CD4-positive, CD25-positive, alpha-beta regulatory T cell (primary cell): ENCODE measurements around the gene ZGPAT. TPM values are rescaled to one million over a fixed set of nuclear protein-coding genes. Genes with fewer than 3 reads are reported as not detected.
A peak's percentile ranks its signal among the peaks of the same experiment; 100 is the strongest.

Experiments
- ATAC-seq, 2 donors: fragments of 150-1000 bp; cut with Tn5 transposase; one replicate each; pipeline ENCODE4 v1.10.0; 2021; ENCODE audit warnings: low read depth in 2 of 2, moderate number of reproducible peaks in 2 of 2, moderate library complexity in 1 of 2
- DNase-seq, 3 donors: peaks; one replicate each; pipeline versions ENCODE4 v3.0.0 to v3.0.0-alpha.2; 2012 to 2022; ENCODE audit warnings: mixed read lengths in 1 of 3
- H3K27ac ChIP-seq: one replicate; pipeline ENCODE4 v1.7.0; 2013; ENCODE audit warnings: mild to moderate bottlenecking, low read length; ENCODE audit not compliant: insufficient read depth, poor library complexity, severe bottlenecking
- H3K27me3 ChIP-seq: one replicate; pipeline ENCODE4 v1.7.0; 2013; ENCODE audit warnings: low read length; ENCODE audit not compliant: control insufficient read depth, insufficient read depth
- H3K36me3 ChIP-seq: one replicate; pipeline ENCODE4 v1.7.0; 2013; ENCODE audit warnings: mild to moderate bottlenecking, low read length, moderate library complexity; ENCODE audit not compliant: control insufficient read depth, insufficient read depth
- H3K4me1 ChIP-seq: 2 replicates; pipeline ENCODE4 v1.7.0; 2013; ENCODE audit warnings: mild to moderate bottlenecking, low read length; ENCODE audit not compliant: insufficient read depth, control insufficient read depth, poor library complexity, severe bottlenecking
- H3K4me3 ChIP-seq: one replicate; pipeline ENCODE4 v1.7.0; 2013; ENCODE audit warnings: low read depth, mild to moderate bottlenecking, low read length, moderate library complexity
- H3K9me3 ChIP-seq, 2 experiments: 1 replicate in 1 of 2; 2 replicates in 1 of 2; pipeline ENCODE4 v1.7.0; 2013; ENCODE audit warnings: low read length in 2 of 2, mild to moderate bottlenecking in 1 of 2, moderate library complexity in 1 of 2; ENCODE audit not compliant: control insufficient read depth in 2 of 2
- H3K27ac Mint-ChIP-seq, 3 donors: one replicate each; pipeline ENCODE4 v1.8.0; 2020 to 2022; ENCODE audit warnings: mild to moderate bottlenecking in 3 of 3, mixed read lengths in 3 of 3, moderate library complexity in 2 of 3
- H3K27me3 Mint-ChIP-seq: one replicate; pipeline ENCODE4 v1.8.0; 2022; ENCODE audit warnings: mild to moderate bottlenecking, mixed read lengths
- H3K36me3 Mint-ChIP-seq: one replicate; pipeline ENCODE4 v1.8.0; 2020; ENCODE audit warnings: mixed read lengths
- H3K4me1 Mint-ChIP-seq, 4 donors: one replicate each; pipeline ENCODE4 v1.8.0; 2020 to 2022; ENCODE audit warnings: mixed read lengths in 4 of 4, mild to moderate bottlenecking in 1 of 4
- H3K4me3 Mint-ChIP-seq, 4 donors: one replicate each; pipeline ENCODE4 v1.8.0; 2020 to 2022; ENCODE audit warnings: mild to moderate bottlenecking in 4 of 4, mixed read lengths in 4 of 4, moderate library complexity in 3 of 4
- H3K9me3 Mint-ChIP-seq, 7 donors: one replicate each; pipeline ENCODE4 v1.8.0; 2020 to 2022; ENCODE audit warnings: mixed read lengths in 7 of 7, mild to moderate bottlenecking in 3 of 7, moderate library complexity in 2 of 7
- polyA plus RNA-seq, 4 donors: library from polyadenylated mRNA; unstranded; fragments of 300-500 nt; fragmentation: Illumina TruSeq; gene quantifications; one replicate each; pipeline ENCODE4 v1.2.3, GENCODE V29; 2021
- total RNA-seq: library from RNA; stranded (reverse); gene quantifications from one replicate; pipeline ENCODE4 v1.2.3, GENCODE V29; 2022

Gene ZGPAT
- total and polyA plus RNA-seq, 5 donors from 2014 or later = 34.0 to 51.5 (median 42.4) TPM

DNA sequence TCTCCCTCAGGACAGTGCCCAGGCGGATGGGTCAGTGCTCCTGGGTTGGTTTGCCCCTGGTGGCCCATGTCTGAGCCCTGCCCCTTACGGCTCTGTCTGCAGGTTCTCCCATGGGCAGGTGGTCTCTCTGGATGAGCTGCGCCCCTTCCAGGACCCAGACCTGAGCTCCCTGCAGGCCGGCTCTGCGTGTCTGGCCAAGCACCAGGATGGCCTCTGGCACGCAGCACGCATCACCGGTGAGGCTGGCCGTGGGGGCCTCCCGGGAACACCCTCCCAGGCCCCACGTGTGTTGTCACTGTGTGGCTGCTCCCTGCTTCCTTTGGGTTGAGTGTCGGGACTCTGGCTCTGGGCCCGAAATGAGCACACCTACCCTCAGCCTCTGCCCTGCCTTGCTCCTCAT is 25.3 kb downstream of the ZGPAT start:
- H3K27me3 ChIP-seq = no peaks in the 10 kb centered on the region
- H3K4me1 ChIP-seq = peaks cover 57% of the 10 kb centered on the region
- DNase-seq (no peak), ATAC-seq (no peak)
- peaks cover 0 to 2% (median 0%) of the 10 kb centered on the region in 7 donors for H3K9me3 Mint-ChIP-seq
- peaks cover 21% of the 10 kb centered on the region for H3K36me3 Mint-ChIP-seq
- H3K27ac ChIP-seq = no peak overlapping the region
- H3K4me3 ChIP-seq = no peak overlapping the region
- H3K27me3 Mint-ChIP-seq = no peaks in the 10 kb centered on the region
- H3K9me3 ChIP-seq = no peaks in the 10 kb centered on the region
- H3K4me1 Mint-ChIP-seq = peaks cover 5 to 30% (median 25%) of the 10 kb centered on the region in 4 donors
- H3K36me3 ChIP-seq = peaks cover 15% of the 10 kb centered on the region
- H3K4me3 Mint-ChIP-seq = no peak overlapping the region
- H3K27ac Mint-ChIP-seq = no peak overlapping the region

GRCh38 chr20:63733579-63734081 is 25.8 kb downstream of the ZGPAT start:
- H3K27ac ChIP-seq = no peak overlapping the region
- Mint-ChIP-seq H3K27me3 (no peaks in the 10 kb centered on the region), H3K36me3 (peaks cover 21% of the 10 kb centered on the region), H3K9me3 (no peaks in the 10 kb centered on the region), H3K27ac (peak overlapping the region in 1 of 3 donors; percentile 62), H3K4me3 (peak overlapping the region in 3 of 4 donors; percentile 42 to 79 (median 62)), H3K4me1 (peaks cover 5 to 25% (median 20%) of the 10 kb centered on the region in 4 donors)
- H3K4me1 ChIP-seq = peaks cover 57% of the 10 kb centered on the region
- ATAC-seq (no peak), DNase-seq (no peak)
- H3K36me3 ChIP-seq = peaks cover 15% of the 10 kb centered on the region
- no peaks in the 10 kb centered on the region for H3K9me3 ChIP-seq
- H3K27me3 ChIP-seq = no peaks in the 10 kb centered on the region
- H3K4me3 ChIP-seq = no peak overlapping the region

- Histone ChIP-seq H3K9me3 (no peaks in the 10 kb centered on the region), H3K27me3 (no peaks in the 10 kb centered on the region), H3K4me1 (peaks cover 58% of the 10 kb centered on the region), H3K27ac (peak overlapping the region; percentile 14), H3K36me3 (peaks cover 15% of the 10 kb centered on the region), H3K4me3 (no peak overlapping the region)
- peak overlapping the region in 3 of 4 donors; percentile 42 to 79 (median 62) for H3K4me3 Mint-ChIP-seq
- ATAC-seq (no peak), DNase-seq (no peak)
- H3K4me1 Mint-ChIP-seq = peaks cover 4 to 23% (median 16%) of the 10 kb centered on the region in 4 donors
- peak overlapping the region in 1 of 3 donors; percentile 62 for H3K27ac Mint-ChIP-seq
- H3K9me3 Mint-ChIP-seq = no peaks in the 10 kb centered on the region
- H3K36me3 Mint-ChIP-seq = peaks cover 21% of the 10 kb centered on the region
- H3K27me3 Mint-ChIP-seq = no peaks in the 10 kb centered on the region
Observed at GRCh38 chr20:63734111-63734945, 26.5 kb downstream of the ZGPAT start.

DNA sequence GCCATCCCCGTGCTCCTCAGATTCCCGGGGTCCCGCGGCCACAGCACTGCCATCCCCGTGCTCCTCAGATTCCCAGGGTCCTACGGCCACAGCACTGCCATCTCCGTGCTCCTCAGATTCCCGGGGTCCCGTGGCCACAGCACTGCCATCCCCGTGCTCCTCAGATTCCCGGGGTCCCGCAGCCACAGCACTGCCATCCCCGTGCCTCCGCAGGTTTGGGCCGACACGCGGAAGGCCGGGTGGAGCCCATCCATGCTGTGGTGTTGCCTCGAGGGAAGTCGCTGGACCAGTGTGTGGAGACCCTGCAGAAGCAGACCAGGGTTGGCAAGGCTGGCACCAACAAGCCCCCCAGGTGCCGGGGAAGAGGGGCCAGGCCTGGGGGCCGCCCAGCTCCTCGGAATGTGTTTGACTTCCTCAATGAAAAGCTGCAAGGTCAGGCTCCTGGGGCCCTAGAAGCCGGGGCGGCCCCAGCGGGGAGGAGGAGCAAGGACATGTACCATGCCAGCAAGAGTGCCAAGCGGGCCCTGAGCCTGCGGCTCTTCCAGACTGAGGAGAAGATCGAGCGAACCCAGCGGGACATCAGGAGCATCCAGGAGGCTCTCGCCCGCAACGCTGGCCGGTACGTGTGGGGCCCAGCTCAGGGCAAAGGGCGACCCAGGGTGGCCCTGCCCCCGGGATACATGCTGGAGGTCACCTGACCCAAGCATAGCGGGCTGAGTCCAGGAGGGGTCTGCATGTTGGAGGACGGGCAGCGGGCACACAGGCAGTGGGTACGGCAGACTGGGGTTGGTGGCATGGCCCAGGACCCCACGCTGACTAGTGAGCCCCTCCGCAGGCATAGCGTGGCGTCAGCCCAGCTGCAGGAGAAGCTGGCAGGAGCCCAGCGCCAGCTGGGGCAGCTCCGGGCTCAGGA is 27.4 kb downstream of the ZGPAT start:
- no peaks in the 10 kb centered on the region for H3K27me3 ChIP-seq
- H3K4me3 ChIP-seq = no peak overlapping the region
- peaks cover 53% of the 10 kb centered on the region for H3K4me1 ChIP-seq
- peak overlapping the region in 3 of 4 donors; percentile 93 to 94 (median 93) for H3K4me3 Mint-ChIP-seq
- no peaks in the 10 kb centered on the region for H3K9me3 ChIP-seq
- DNase-seq (no peak), ATAC-seq (no peak)
- peaks cover 0 to 23% (median 12%) of the 10 kb centered on the region in 4 donors for H3K4me1 Mint-ChIP-seq
- peak overlapping the region in 2 of 3 donors; percentile 32 to 95 for H3K27ac Mint-ChIP-seq
- peaks cover 18% of the 10 kb centered on the region for H3K36me3 Mint-ChIP-seq
- H3K27me3 Mint-ChIP-seq = no peaks in the 10 kb centered on the region
- H3K9me3 Mint-ChIP-seq = no peaks in the 10 kb centered on the region
- H3K36me3 ChIP-seq = peaks cover 15% of the 10 kb centered on the region
- peak overlapping the region; percentile 82 for H3K27ac ChIP-seq

GRCh38 chr20:63735859-63736718 is 28.2 kb downstream of the ZGPAT start, which contains the start of gene LIME1:
Gene LIME1 (plus strand): TSS chr20:63736664. CDS start chr20:63737550, 886 bp downstream.
- peak; percentile 68 to 72 for ATAC-seq
- Histone ChIP-seq H3K36me3 (peaks cover 15% of the 10 kb centered on the region), H3K27ac (peak within 1 kb of the TSS; percentile 82), H3K9me3 (no peaks in the 10 kb centered on the region), H3K4me1 (peaks cover 53% of the 10 kb centered on the region), H3K27me3 (no peaks in the 10 kb centered on the region), H3K4me3 (peak within 1 kb of the TSS; percentile 84)
- DNase-seq = peak; percentile 73 to 96 (median 86)
- Mint-ChIP-seq H3K27ac (peak within 1 kb of the TSS; percentile 89 to 95 (median 92)), H3K27me3 (no peaks in the 10 kb centered on the region), H3K36me3 (peaks cover 18% of the 10 kb centered on the region), H3K4me1 (peaks cover 0 to 23% (median 11%) of the 10 kb centered on the region in 4 donors), H3K9me3 (no peaks in the 10 kb centered on the region), H3K4me3 (peak within 1 kb of the TSS; percentile 88 to 94 (median 93))

DNA sequence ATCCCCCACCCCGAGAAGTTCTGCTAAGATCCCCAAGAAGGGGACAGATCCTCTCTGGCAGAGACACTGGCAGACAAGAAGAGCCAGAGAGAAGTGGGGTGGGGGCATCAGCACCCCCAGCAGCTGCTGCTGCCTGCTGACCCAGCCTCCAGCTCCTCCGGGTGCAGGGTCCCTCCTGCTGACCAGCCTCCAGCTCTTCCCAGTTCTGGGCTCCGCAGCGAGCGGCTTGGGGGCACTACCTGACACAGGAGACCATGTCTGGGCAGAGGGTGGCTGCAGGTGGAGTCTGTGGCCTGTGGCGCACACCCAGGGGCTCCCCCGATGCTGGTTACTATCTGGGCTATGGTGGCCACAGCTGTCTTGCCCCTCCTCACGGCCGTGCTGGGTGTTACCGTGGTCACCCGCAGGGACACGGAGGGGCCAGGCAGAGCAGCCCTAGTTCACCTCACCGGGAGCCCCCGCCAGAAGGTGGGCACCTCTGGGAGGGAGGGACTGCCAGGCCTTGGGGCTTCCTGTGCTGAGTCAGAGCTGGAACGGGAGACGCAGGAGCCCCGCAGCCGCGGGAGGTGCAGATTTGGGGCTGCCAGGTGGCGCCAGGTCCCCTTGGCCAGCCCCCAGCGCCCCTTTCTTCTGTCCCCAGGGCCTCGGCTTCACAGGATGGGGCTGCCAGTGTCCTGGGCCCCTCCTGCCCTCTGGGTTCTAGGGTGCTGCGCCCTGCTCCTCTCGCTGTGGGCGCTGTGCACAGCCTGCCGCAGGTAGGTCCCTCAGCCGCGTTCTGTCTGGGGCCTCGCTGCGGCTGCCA is 29.3 kb downstream of the ZGPAT start:
- Mint-ChIP-seq H3K27me3 (no peaks in the 10 kb centered on the region), H3K4me3 (peak overlapping the region; percentile 88 to 94 (median 93)), H3K36me3 (peaks cover 18% of the 10 kb centered on the region), H3K27ac (peak overlapping the region; percentile 89 to 95 (median 92)), H3K4me1 (peaks cover 0 to 23% (median 11%) of the 10 kb centered on the region in 4 donors), H3K9me3 (no peaks in the 10 kb centered on the region)
- Histone ChIP-seq H3K36me3 (peaks cover 14% of the 10 kb centered on the region), H3K9me3 (no peaks in the 10 kb centered on the region), H3K4me3 (peak overlapping the region; percentile 84), H3K4me1 (peaks cover 52% of the 10 kb centered on the region), H3K27ac (peak overlapping the region; percentile 82), H3K27me3 (no peaks in the 10 kb centered on the region)
- peak; percentile 59 to 81 (median 71) for DNase-seq
- ATAC-seq = peak; percentile 28 to 33
